ENCODE measurements around the gene NPHP4.

NPHP4 gene

GRCh38 chr1:5999711-6000443 lies 7.7 kb upstream of the NPHP4 start:
- ATAC-seq = no peak

GRCh38 chr1:5998906-5999301 lies 6.7 kb upstream of the NPHP4 start:
- no peak for TF ChIP-seq ZC3H10 (CRISPR knock-in tag; IDR thresholded peaks at IDR 0.05)
- TF ChIP-seq ESRRG (CRISPR knock-in tag; IDR thresholded peaks at IDR 0.05) = no peak
- no peak for TF ChIP-seq TSHZ2 (CRISPR knock-in tag; IDR thresholded peaks at IDR 0.05)
- TF ChIP-seq ZFP3 (CRISPR knock-in tag; IDR thresholded peaks at IDR 0.05) = no peak
- TF ChIP-seq PATZ1 (CRISPR knock-in tag; IDR thresholded peaks at IDR 0.05; ENCODE audit: borderline replicate concordance) = no peak
- no peak for TF ChIP-seq OSR1 (CRISPR knock-in tag; IDR thresholded peaks at IDR 0.05)
- no peak for TF ChIP-seq SNAI2 (CRISPR knock-in tag; IDR thresholded peaks at IDR 0.05)
- TF ChIP-seq ARNTL (CRISPR knock-in tag; IDR thresholded peaks at IDR 0.05; ENCODE audit: borderline replicate concordance, low read depth) = no peak
- TF ChIP-seq ZFP30 (CRISPR knock-in tag; IDR thresholded peaks at IDR 0.05) = no peak
- TF ChIP-seq ZNF565 (CRISPR knock-in tag; conservative IDR thresholded peaks at IDR 0.05; ENCODE audit: low read depth) = no peak
- ATAC-seq = no peak

More at GRCh38 chr1:5999711-6000443, 7.7 kb upstream of the NPHP4 start:
- TF ChIP-seq POU6F1 (CRISPR knock-in tag; IDR thresholded peaks at IDR 0.05; ENCODE audit: borderline replicate concordance, low read depth) (no peak), OSR1 (CRISPR knock-in tag; IDR thresholded peaks at IDR 0.05) (no peak), RARB (CRISPR knock-in tag; IDR thresholded peaks at IDR 0.05) (no peak), ZNF8 (CRISPR knock-in tag; IDR thresholded peaks at IDR 0.05) (no peak), CSDC2 (CRISPR knock-in tag; IDR thresholded peaks at IDR 0.05) (no peak), ESRRG (CRISPR knock-in tag; IDR thresholded peaks at IDR 0.05) (no peak), ZC3H10 (CRISPR knock-in tag; IDR thresholded peaks at IDR 0.05) (no peak), TCF4 (CRISPR knock-in tag; IDR thresholded peaks at IDR 0.05; ENCODE audit: borderline replicate concordance) (no peak), BACH2 (CRISPR knock-in tag; IDR thresholded peaks at IDR 0.05; ENCODE audit: borderline replicate concordance) (no peak), ISL1 (CRISPR knock-in tag; IDR thresholded peaks at IDR 0.05) (no peak), SNAI2 (CRISPR knock-in tag; IDR thresholded peaks at IDR 0.05) (no peak), ZNF565 (CRISPR knock-in tag; conservative IDR thresholded peaks at IDR 0.05; ENCODE audit: low read depth) (no peak)

- TF ChIP-seq TSHZ2 (CRISPR knock-in tag; IDR thresholded peaks at IDR 0.05) (no peak), ZNF8 (CRISPR knock-in tag; IDR thresholded peaks at IDR 0.05) (no peak), BACH2 (CRISPR knock-in tag; IDR thresholded peaks at IDR 0.05; ENCODE audit: borderline replicate concordance) (no peak), CREB5 (CRISPR knock-in tag; IDR thresholded peaks at IDR 0.05; ENCODE audit: low read depth) (no peak), ZNF70 (CRISPR knock-in tag; IDR thresholded peaks at IDR 0.05) (no peak), TOX (CRISPR knock-in tag; IDR thresholded peaks at IDR 0.05; ENCODE audit: borderline replicate concordance) (no peak), GLIS3 (CRISPR knock-in tag; IDR thresholded peaks at IDR 0.05) (no peak), OSR1 (CRISPR knock-in tag; IDR thresholded peaks at IDR 0.05) (no peak), ZFP3 (CRISPR knock-in tag; IDR thresholded peaks at IDR 0.05) (no peak), POU6F1 (CRISPR knock-in tag; IDR thresholded peaks at IDR 0.05; ENCODE audit: borderline replicate concordance, low read depth) (no peak), RARB (CRISPR knock-in tag; IDR thresholded peaks at IDR 0.05) (no peak), ISL1 (CRISPR knock-in tag; IDR thresholded peaks at IDR 0.05) (no peak), SNAI2 (CRISPR knock-in tag; IDR thresholded peaks at IDR 0.05) (no peak)
These were observed 6.1 kb upstream of the NPHP4 start for GRCh38 chr1:5998051-5998905.

More at GRCh38 chr1:5998051-5998905, 6.1 kb upstream of the NPHP4 start:
- ATAC-seq = no peak
